GM23338 (cell line): ENCODE data around the gene CHN1. TPM values are rescaled to one million over a fixed set of nuclear protein-coding genes. Genes with fewer than 3 reads are reported as not detected.

Experiments used
- ATAC-seq: fragments of 200-7000 bp; cut with Tn5 transposase; 3 replicates; pipeline ENCODE4 v1.9.1; 2020
- DNase-seq: peaks from one replicate; pipeline ENCODE4 v3.0.0-alpha.2; 2015; ENCODE audit warnings: low spot score
- H2AFZ ChIP-seq: fragments of 200-600 bp; sonication (generic); 2 replicates; pipeline ENCODE4 v1.8.0; 2016; ENCODE audit warnings: antibody characterized with exemption, mild to moderate bottlenecking, moderate library complexity
- H3F3A ChIP-seq: fragments of 200-600 bp; sonication (generic); replicated peaks from 2 replicates; pipeline ENCODE4 v1.8.0; 2017; ENCODE audit warnings: antibody characterized with exemption, mixed run types, low read depth
- H3K27ac ChIP-seq: fragments of 200-600 bp; sonication (generic); 2 replicates; pipeline ENCODE4 v1.6.1; 2016; ENCODE audit warnings: low read depth
- H3K27me3 ChIP-seq: fragments of 200-600 bp; sonication (generic); 2 replicates; pipeline ENCODE4 v1.8.0; 2016; ENCODE audit warnings: mild to moderate bottlenecking, mixed run types, moderate library complexity; ENCODE audit not compliant: insufficient read depth
- H3K36me3 ChIP-seq: fragments of 200-600 bp; sonication (generic); 2 replicates; pipeline ENCODE4 v1.8.0; 2016; ENCODE audit warnings: mild to moderate bottlenecking; ENCODE audit not compliant: insufficient read depth
- H3K4me1 ChIP-seq: fragments of 200-600 bp; sonication (generic); 2 replicates; pipeline ENCODE4 v1.8.0; 2016; ENCODE audit warnings: mild to moderate bottlenecking, moderate library complexity; ENCODE audit not compliant: insufficient read depth
- H3K4me2 ChIP-seq: fragments of 200-600 bp; sonication (generic); 2 replicates; pipeline ENCODE4 v1.7.1; 2017; ENCODE audit warnings: mixed run types
- H3K4me3 ChIP-seq: fragments of 200-600 bp; sonication (generic); 2 replicates; pipeline ENCODE4 v1.6.1; 2016; ENCODE audit warnings: mixed run types
- H3K79me2 ChIP-seq: fragments of 200-600 bp; sonication (generic); replicated peaks from 2 replicates; pipeline ENCODE4 v1.8.0; 2017; ENCODE audit warnings: mild to moderate bottlenecking; ENCODE audit not compliant: insufficient read depth
- H3K9me2 ChIP-seq: fragments of 200-600 bp; sonication (generic); 2 replicates; pipeline ENCODE4 v1.8.0; 2017; ENCODE audit not compliant: insufficient read depth
- H4K20me1 ChIP-seq: fragments of 200-600 bp; sonication (generic); replicated peaks from 2 replicates; pipeline ENCODE4 v1.8.0; 2017; ENCODE audit warnings: mild to moderate bottlenecking; ENCODE audit not compliant: insufficient read depth
- H3K27ac Mint-ChIP-seq: 2 replicates; pipeline ENCODE4 v1.8.0; 2020; ENCODE audit warnings: inconsistent platforms, mild to moderate bottlenecking, moderate library complexity, mixed read lengths
- H3K27me3 Mint-ChIP-seq: 3 replicates; pipeline ENCODE4 v1.8.0; 2022; ENCODE audit warnings: low read depth, mild to moderate bottlenecking, moderate library complexity, mixed read lengths, inconsistent platforms; ENCODE audit not compliant: insufficient read depth, poor library complexity
- H3K36me3 Mint-ChIP-seq: 3 replicates; pipeline ENCODE4 v1.8.0; 2021; ENCODE audit warnings: low read depth, mild to moderate bottlenecking, inconsistent platforms, moderate library complexity, mixed read lengths
- H3K4me1 Mint-ChIP-seq: 3 replicates; pipeline ENCODE4 v1.8.0; 2020; ENCODE audit warnings: mild to moderate bottlenecking, inconsistent platforms, mixed read lengths
- H3K4me3 Mint-ChIP-seq: 3 replicates; pipeline ENCODE4 v1.8.0; 2021; ENCODE audit warnings: moderate library complexity, mild to moderate bottlenecking, inconsistent platforms, mixed read lengths
- H3K9me3 Mint-ChIP-seq: 3 replicates; pipeline ENCODE4 v1.8.0; 2020; ENCODE audit warnings: moderate library complexity, mild to moderate bottlenecking, inconsistent platforms, mixed read lengths
- CREB1 ChIP-seq: fragments of 250-450 bp; sonication (Bioruptor Pico); IDR thresholded peaks from 2 replicates; pipeline ENCODE4 v1.5.0; 2020; ENCODE audit warnings: low read depth, mild to moderate bottlenecking, moderate library complexity
- CTCF ChIP-seq, 2 experiments: fragments of 200-600 bp in 1 of 2; sonication (generic) in 1 of 2; conservative IDR thresholded peaks; 2 replicates each; pipeline versions ENCODE4 v1.5.1 to v1.6.1; 2016 to 2017; ENCODE audit warnings: antibody characterized with exemption in 2 of 2, low read depth in 2 of 2, mild to moderate bottlenecking in 2 of 2, moderate library complexity in 1 of 2
- JUNB ChIP-seq: IDR thresholded peaks from one replicate; pipeline ENCODE4 v1.6.1; 2016; ENCODE audit warnings: antibody characterized with exemption; ENCODE audit not compliant: unreplicated experiment
- NANOG ChIP-seq: IDR thresholded peaks from 2 replicates; pipeline ENCODE4 v1.6.1; 2016; ENCODE audit warnings: antibody characterized with exemption, borderline replicate concordance
- REST ChIP-seq: IDR thresholded peaks from one replicate; pipeline ENCODE4 v1.6.1; 2018; ENCODE audit warnings: antibody characterized with exemption; ENCODE audit not compliant: unreplicated experiment
- STAT1 ChIP-seq: IDR thresholded peaks from one replicate; pipeline ENCODE4 v1.6.1; 2016; ENCODE audit warnings: antibody characterized with exemption; ENCODE audit not compliant: unreplicated experiment
- ZNF114 ChIP-seq: fragments of 250-450 bp; sonication (Bioruptor Pico); IDR thresholded peaks from 2 replicates; pipeline ENCODE4 v1.5.0; 2020; ENCODE audit warnings: mild to moderate bottlenecking, moderate library complexity
- polyA plus RNA-seq: library from polyadenylated mRNA; unstranded; fragments of >200 nt; fragmentation: Nextera tagmentation; extraction: Ambion mirVana; gene quantifications from 2 replicates; pipeline ENCODE4 v1.2.1, GENCODE V29; 2016
- total RNA-seq: library from RNA; depleted of rRNA; stranded (reverse); fragments of >200 nt; shearing (Covaris generic); gene quantifications from 2 replicates; pipeline ENCODE4 v1.2.3, GENCODE V29; 2014
- TF ChIP-seq, protein P1 (sequence below): fragments of 250-450 bp; sonication (Bioruptor Pico); IDR thresholded peaks from 2 replicates; pipeline ENCODE4 v1.5.0; 2020; ENCODE audit warnings: mild to moderate bottlenecking, moderate library complexity

The CHN1 gene
- total and polyA plus RNA-seq, 2 experiments from 2014 or later = 28.1 to 36.5 TPM

DNA sequence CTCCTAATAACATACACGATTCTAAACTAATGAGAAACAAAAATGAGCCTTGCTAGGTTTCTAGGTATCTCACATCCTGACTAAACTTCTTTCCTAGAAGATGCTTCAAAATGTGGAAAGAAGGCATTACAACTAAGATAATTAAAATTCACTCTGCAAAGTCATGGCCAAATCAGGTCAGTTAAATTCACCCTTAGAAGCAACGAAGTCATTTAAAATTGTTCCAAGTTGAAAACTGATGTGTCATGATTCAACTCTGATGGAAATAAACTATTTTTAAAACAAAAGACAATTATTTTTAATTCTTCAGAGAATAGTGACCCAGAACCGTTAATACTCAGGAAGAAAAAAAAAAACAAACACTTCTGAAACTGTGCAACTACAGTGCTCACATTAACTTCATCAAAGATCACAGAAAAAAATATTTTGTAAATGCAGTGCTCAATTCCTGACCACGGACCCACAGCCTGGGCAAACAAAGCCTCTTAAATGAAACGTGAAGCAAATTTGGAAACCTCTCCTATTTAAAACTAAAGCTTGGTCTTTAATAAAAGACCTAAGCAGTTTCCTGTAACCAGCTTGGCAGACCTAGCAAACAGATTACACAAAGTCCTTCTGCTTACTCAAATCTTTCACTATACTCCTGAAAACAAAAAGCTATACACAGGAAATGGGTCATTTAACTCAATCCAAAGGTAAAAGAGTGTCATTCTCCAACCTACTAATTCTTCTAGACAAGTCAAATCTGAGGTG, 39.0 kb downstream of the CHN1 start:
- TF ChIP-seq, protein P1, sequence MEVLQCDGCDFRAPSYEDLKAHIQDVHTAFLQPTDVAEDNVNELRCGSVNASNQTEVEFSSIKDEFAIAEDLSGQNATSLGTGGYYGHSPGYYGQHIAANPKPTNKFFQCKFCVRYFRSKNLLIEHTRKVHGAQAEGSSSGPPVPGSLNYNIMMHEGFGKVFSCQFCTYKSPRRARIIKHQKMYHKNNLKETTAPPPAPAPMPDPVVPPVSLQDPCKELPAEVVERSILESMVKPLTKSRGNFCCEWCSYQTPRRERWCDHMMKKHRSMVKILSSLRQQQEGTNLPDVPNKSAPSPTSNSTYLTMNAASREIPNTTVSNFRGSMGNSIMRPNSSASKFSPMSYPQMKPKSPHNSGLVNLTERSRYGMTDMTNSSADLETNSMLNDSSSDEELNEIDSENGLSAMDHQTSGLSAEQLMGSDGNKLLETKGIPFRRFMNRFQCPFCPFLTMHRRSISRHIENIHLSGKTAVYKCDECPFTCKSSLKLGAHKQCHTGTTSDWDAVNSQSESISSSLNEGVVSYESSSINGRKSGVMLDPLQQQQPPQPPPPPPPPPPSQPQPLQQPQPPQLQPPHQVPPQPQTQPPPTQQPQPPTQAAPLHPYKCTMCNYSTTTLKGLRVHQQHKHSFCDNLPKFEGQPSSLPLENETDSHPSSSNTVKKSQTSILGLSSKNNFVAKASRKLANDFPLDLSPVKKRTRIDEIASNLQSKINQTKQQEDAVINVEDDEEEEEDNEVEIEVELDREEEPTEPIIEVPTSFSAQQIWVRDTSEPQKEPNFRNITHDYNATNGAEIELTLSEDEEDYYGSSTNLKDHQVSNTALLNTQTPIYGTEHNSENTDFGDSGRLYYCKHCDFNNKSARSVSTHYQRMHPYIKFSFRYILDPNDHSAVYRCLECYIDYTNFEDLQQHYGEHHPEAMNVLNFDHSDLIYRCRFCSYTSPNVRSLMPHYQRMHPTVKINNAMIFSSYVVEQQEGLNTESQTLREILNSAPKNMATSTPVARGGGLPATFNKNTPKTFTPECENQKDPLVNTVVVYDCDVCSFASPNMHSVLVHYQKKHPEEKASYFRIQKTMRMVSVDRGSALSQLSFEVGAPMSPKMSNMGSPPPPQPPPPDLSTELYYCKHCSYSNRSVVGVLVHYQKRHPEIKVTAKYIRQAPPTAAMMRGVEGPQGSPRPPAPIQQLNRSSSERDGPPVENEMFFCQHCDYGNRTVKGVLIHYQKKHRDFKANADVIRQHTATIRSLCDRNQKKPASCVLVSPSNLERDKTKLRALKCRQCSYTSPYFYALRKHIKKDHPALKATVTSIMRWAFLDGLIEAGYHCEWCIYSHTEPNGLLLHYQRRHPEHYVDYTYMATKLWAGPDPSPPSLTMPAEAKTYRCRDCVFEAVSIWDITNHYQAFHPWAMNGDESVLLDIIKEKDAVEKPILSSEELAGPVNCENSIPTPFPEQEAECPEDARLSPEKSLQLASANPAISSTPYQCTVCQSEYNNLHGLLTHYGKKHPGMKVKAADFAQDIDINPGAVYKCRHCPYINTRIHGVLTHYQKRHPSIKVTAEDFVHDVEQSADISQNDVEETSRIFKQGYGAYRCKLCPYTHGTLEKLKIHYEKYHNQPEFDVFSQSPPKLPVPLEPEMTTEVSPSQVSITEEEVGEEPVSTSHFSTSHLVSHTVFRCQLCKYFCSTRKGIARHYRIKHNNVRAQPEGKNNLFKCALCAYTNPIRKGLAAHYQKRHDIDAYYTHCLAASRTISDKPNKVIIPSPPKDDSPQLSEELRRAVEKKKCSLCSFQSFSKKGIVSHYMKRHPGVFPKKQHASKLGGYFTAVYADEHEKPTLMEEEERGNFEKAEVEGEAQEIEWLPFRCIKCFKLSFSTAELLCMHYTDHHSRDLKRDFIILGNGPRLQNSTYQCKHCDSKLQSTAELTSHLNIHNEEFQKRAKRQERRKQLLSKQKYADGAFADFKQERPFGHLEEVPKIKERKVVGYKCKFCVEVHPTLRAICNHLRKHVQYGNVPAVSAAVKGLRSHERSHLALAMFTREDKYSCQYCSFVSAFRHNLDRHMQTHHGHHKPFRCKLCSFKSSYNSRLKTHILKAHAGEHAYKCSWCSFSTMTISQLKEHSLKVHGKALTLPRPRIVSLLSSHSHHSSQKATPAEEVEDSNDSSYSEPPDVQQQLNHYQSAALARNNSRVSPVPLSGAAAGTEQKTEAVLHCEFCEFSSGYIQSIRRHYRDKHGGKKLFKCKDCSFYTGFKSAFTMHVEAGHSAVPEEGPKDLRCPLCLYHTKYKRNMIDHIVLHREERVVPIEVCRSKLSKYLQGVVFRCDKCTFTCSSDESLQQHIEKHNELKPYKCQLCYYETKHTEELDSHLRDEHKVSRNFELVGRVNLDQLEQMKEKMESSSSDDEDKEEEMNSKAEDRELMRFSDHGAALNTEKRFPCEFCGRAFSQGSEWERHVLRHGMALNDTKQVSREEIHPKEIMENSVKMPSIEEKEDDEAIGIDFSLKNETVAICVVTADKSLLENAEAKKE (CRISPR knock-in tag) = no peak
- TF ChIP-seq CREB1 (CRISPR knock-in tag) (no peak), STAT1 (no peak), CTCF (conservative IDR thresholded peaks at IDR 0.05; ENCODE audit: low read depth in 2 of 2) (no peak), JUNB (no peak), REST (no peak), NANOG (no peak), ZNF114 (CRISPR knock-in tag) (no peak)
- no peak for DNase-seq
- H3K4me2 ChIP-seq = peak overlapping the region; percentile 23
- H2AFZ ChIP-seq = no peak overlapping the region
- H3K4me1 Mint-ChIP-seq = peaks cover 57% of the 10 kb centered on the region
- H3K79me2 ChIP-seq = peaks cover 78% of the 10 kb centered on the region
- H3K27ac ChIP-seq = peak overlapping the region; percentile 82
- H3K27me3 Mint-ChIP-seq = peaks cover 2% of the 10 kb centered on the region
- no peaks in the 10 kb centered on the region for H3K9me2 ChIP-seq
- ATAC-seq = no peak
- peaks cover 5% of the 10 kb centered on the region; the same call in 1 of the 2 replicates for H3F3A ChIP-seq
- H3K36me3 Mint-ChIP-seq = peaks cover 21% of the 10 kb centered on the region; the same call in 2 of the 3 replicates
- peaks cover 63% of the 10 kb centered on the region for H3K4me1 ChIP-seq
- no peaks in the 10 kb centered on the region; the same call in 2 of the 3 replicates for H3K9me3 Mint-ChIP-seq
- no peaks in the 10 kb centered on the region for H3K36me3 ChIP-seq
- H3K4me3 ChIP-seq = no peak overlapping the region
- peak overlapping the region; percentile 98 for H3K27ac Mint-ChIP-seq
- H3K27me3 ChIP-seq = no peaks in the 10 kb centered on the region
- no peaks in the 10 kb centered on the region for H4K20me1 ChIP-seq
- peak overlapping the region; percentile 15; the same call in 1 of the 3 replicates for H3K4me3 Mint-ChIP-seq
